Tibial nerve (tissue), 3 donors: ENCODE measurements around the gene FNIP2.

Source experiments
- CTCF ChIP-seq, 5 experiments: fragments of 200-600 bp in 3 of 5; fragments of 450-650 bp in 2 of 5; sonication (generic) in 3 of 5; IDR thresholded peaks; one replicate each; pipeline ENCODE4 v1.5.1; 2016 to 2019; ENCODE audit warnings: antibody characterized with exemption in 5 of 5, mild to moderate bottlenecking in 3 of 5, moderate library complexity in 2 of 5
- POLR2A ChIP-seq, 2 donors: fragments of 450-650 bp; IDR thresholded peaks; one replicate each; pipeline ENCODE4 v1.6.1; 2017; ENCODE audit warnings: antibody characterized with exemption in 2 of 2, mild to moderate bottlenecking in 2 of 2, moderate library complexity in 2 of 2

GRCh38 chr4:158802914-158803313 lies 34.1 kb downstream of the FNIP2 start:
- no peak for TF ChIP-seq CTCF (IDR thresholded peaks at IDR 0.05)
- TF ChIP-seq POLR2A (IDR thresholded peaks at IDR 0.05), result no peak
